HG02642 (cell line): ENCODE data around the gene PPP1R27.

Experiments
- ATAC-seq: cut with Tn5 transposase; IDR thresholded peaks from one replicate; pipeline ENCODE4 v1.9.1; 2021; ENCODE audit warnings: mild to moderate bottlenecking; ENCODE audit not compliant: unreplicated experiment, poor library complexity

The PPP1R27 gene

GRCh38 chr17:81823820-81824550 is 10.9 kb downstream of the PPP1R27 start:
- no peak for ATAC-seq

- ATAC-seq, result no peak
Observed at GRCh38 chr17:81822996-81823819, 11.6 kb downstream of the PPP1R27 start.

GRCh38 chr17:81822312-81822637 is 12.6 kb downstream of the PPP1R27 start:
- no peak for ATAC-seq

GRCh38 chr17:81821603-81822311 is 13.1 kb downstream of the PPP1R27 start:
- ATAC-seq, result no peak

- no peak for ATAC-seq
Observed at GRCh38 chr17:81821147-81821546, 13.7 kb downstream of the PPP1R27 start.

- no peak for ATAC-seq
Observed at GRCh38 chr17:81819708-81820107, 15.1 kb downstream of the PPP1R27 start.

GRCh38 chr17:81817758-81818147 is 17.1 kb downstream of the PPP1R27 start:
- no peak for ATAC-seq

- no peak for ATAC-seq
Observed at GRCh38 chr17:81815646-81815986, 19.2 kb downstream of the PPP1R27 start.

GRCh38 chr17:81814748-81815645 is 19.9 kb downstream of the PPP1R27 start:
- ATAC-seq, result no peak

GRCh38 chr17:81813861-81814683 is 20.8 kb downstream of the PPP1R27 start:
- no peak for ATAC-seq

GRCh38 chr17:81813371-81813684 is 21.5 kb downstream of the PPP1R27 start:
- no peak for ATAC-seq

GRCh38 chr17:81812571-81813370 is 22.1 kb downstream of the PPP1R27 start:
- ATAC-seq, result no peak

- no peak for ATAC-seq
Observed at GRCh38 chr17:81811705-81812570, 22.9 kb downstream of the PPP1R27 start.

GRCh38 chr17:81810892-81811704 is 23.8 kb downstream of the PPP1R27 start:
- no peak for ATAC-seq

- ATAC-seq, result no peak
Observed at GRCh38 chr17:81810476-81810875, 24.4 kb downstream of the PPP1R27 start.

GRCh38 chr17:81809556-81809998 is 25.3 kb downstream of the PPP1R27 start:
- no peak for ATAC-seq
